NCI-H748 (cell line): Measurements from ENCODE around the gene DCBLD2.
"Not testable (repeated sequence)": the region's sequence is repeated elsewhere in the genome, so short reads cannot be mapped to it uniquely, and the experiment has no call there.

Source experiments
- DNase-seq: peaks from one replicate; lab custom pipeline; 2025; ENCODE audit not compliant: unreplicated experiment; lab: John Stamatoyannopoulos, UW

DCBLD2 gene

DNA sequence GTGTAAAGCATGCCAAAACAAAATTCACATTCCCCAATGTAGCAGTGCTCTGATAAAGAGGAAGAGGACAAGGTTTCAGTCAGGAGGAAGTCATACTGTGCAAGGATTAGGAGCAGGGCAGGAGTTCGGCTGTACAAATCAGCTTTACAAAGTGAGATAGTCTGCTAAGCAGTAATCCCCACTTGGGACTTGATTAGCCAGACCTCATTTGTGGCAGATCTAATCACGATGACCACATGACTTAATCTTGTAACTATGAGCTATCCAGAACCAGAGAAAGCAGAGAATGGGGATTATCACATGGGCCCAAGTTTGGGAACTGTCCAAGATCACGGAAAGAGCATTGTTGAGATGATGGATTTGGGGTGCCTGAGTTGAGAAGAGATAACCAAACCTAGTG is 7.8 kb downstream of the DCBLD2 start:
- DNase-seq = no peak

DNA sequence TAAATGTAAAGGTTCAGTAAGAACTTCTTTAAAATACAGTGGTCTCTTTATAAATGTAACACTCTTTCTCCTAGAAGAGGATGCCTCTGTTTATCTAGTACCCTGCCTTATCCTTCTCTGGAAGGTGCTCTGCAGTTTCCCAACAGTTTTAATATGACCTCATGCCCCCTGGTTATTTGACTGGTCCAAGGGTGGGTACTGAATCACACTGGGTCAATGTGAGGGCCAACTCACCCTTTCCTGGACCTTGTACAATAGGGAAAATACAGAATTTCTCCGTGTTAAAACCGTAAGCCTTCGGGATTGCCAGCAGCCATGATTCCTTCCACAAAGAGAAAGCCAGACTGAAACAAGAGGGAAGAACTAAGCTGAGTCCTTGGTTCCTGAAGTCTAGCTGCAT is 9.2 kb downstream of the DCBLD2 start:
- no peak for DNase-seq

- DNase-seq = no peak
Observed at GRCh38 chr3:98890965-98891910, 10.3 kb downstream of the DCBLD2 start.

DNA sequence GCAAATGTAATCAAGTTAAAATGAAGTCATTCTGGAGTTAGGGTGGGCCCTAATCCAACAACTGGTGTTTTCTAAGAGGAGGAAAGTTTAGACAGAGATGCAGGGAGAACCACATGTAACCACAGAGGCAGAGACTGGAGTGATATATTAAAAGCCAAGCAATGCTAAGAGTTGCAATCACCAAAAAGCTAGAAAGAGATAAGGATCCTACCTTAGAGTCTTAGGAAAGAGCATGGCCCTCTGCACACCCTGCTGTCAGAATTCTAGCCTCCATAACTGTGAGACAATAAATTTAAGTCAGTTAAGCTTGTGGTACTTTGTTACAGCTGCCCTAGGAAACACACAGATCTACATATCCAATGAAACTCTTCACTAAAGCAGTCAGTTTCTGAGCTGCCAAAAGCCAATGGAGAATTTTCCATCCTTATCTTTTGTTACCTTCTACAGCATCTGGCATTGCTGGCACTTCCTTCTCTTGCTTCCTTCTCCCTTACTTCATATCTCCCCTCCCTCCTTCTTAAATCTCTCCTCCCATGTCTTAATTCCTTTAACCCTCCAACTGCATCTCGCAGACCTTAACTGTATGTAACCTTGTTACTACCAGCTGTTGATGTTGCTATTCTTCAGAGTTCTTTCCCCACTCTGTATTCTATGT is 11.2 kb downstream of the DCBLD2 start:
- no peak for DNase-seq

- DNase-seq = no peak
Observed at GRCh38 chr3:98887684-98888083, 13.8 kb downstream of the DCBLD2 start.

DNA sequence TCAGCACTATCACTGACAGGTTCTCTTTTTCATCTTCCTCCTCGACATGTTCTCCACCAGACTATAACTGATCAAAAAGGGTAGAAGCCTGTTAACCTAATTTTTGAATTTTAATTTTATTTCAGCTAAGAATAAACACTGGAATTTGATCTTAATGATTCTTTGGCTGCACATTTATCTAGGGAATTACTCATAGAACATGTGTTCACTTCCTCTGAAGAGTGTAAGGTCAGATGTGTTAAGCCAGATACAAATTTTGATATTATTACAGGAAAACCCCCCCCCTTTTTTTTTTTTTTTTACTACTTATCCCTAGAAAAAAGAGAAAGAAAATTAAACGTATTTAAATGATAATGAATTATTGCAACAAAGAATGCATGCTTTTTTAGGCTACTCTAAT is 15.0 kb downstream of the DCBLD2 start:
- DNase-seq = no peak

DNA sequence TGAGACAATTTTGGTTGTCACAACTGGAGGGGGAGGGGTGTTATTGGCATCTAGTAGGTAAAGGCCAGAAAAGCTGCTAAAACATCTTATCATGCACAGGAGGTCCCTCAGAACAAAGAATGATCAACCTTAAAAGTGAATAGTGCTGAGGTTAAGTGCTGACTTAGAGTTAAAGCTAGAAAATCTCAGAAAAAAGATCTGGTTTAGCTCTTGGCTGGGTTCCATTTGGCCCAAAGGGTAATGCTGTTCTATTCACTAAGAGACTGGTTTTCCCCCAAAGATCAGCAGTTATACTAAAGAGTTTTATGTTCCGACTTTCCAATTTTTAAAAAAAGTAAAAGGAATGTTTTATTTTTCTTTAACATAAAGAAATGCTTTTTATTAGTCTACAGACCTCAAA is 15.6 kb downstream of the DCBLD2 start:
- DNase-seq = no peak

- DNase-seq = no peak
Observed at GRCh38 chr3:98884675-98885371, 16.7 kb downstream of the DCBLD2 start.

GRCh38 chr3:98882614-98883333 is 18.7 kb downstream of the DCBLD2 start:
- not testable (repeated sequence) for DNase-seq

DNA sequence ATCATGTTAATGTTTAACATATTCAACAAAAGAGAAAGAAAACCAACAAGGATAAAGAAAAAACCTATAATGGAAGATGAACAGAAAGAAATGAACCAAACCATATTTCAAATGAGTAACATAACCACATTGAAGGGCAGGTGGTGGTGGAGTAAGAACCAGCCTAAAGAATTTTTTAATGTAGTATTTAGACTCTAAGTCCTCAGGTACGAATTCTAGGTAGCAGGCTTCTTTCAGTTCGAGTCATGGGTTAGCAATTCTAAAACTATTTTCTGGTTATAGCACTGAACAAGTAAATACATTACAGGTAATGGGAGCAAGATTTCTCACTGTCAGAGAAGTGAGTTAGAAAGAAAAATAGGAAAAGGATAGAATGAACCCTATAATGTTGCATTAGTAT is 24.4 kb downstream of the DCBLD2 start:
- DNase-seq = no peak

DNA sequence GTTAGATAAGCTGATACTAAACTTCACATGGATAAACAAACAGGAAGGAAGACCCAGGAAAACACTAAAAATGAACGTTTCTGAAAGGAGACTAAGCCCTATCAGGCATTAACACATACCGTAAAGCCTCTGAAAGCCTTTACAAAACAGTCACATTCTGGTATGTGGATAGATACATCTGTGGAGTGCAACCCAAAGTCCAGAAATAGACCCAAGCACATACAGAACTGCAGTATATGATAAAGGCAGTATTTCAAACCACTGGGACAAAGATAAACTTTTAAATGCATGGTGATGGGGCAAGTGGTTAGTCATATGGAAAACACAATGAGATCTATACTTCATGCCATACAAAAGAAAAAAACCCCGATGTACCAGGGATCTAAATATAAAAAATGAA is 26.0 kb downstream of the DCBLD2 start:
- DNase-seq = no peak

DNA sequence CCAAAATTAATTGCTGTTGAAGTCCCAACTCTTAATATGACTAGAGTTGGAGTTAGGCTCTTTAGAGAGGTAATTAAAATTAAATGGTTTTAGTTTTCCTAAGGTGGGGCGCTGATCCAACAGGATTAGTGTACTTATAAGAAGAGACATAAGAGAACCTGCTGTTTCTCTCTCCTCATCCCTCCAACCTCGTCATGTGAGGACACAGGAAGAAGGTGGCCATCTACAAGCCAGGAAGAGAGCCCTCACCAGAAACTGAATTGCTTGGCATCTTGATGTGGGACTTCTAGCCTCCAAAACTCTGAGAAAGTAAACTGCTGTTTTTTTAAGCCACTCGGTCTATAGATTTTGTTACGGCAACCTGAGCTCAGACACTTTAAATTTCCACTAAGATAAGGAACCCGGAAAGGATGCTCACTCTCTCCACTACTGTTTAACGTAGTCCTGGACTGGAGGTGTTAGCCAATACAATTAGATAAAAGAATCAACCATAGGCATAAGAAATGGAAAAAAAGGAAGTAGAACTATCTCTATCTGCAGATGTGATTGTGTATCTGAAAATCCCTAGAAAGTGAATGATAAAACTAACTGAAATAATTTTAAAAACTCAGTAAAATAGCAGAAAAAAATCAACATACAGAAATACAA is 26.8 kb downstream of the DCBLD2 start:
- DNase-seq = no peak

- no peak for DNase-seq
Observed at GRCh38 chr3:98869391-98869790, 32.1 kb downstream of the DCBLD2 start.

DNA sequence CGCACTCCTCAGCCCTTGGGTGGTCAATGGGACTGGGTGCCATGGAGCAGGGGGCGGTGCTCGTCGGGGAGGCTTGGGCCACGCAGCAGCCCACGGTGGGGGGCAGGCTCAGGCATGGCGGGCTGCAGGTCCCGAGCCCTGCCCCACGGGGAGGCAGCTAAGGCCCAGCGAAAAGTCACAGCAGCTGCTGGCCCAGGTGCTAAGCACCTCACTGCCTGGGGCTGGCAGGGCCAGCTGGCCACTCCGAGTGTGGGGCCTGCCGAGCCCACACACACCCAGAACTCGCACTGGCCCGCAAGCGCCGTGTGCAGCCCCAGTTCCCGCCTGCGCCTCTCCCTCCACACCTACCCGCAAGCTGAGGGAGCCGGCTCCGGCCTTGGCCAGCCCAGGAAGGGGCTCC is 43.5 kb downstream of the DCBLD2 start:
- not testable (repeated sequence) for DNase-seq

GRCh38 chr3:98857258-98857657 is 44.2 kb downstream of the DCBLD2 start:
- DNase-seq = not testable (repeated sequence)

- DNase-seq = no peak
Observed at GRCh38 chr3:98856724-98857123, 44.8 kb downstream of the DCBLD2 start.

GRCh38 chr3:98855806-98856400 is 45.6 kb downstream of the DCBLD2 start:
- DNase-seq = no peak

- DNase-seq = no peak
Observed at GRCh38 chr3:98848108-98848507, 53.4 kb downstream of the DCBLD2 start.

DNA sequence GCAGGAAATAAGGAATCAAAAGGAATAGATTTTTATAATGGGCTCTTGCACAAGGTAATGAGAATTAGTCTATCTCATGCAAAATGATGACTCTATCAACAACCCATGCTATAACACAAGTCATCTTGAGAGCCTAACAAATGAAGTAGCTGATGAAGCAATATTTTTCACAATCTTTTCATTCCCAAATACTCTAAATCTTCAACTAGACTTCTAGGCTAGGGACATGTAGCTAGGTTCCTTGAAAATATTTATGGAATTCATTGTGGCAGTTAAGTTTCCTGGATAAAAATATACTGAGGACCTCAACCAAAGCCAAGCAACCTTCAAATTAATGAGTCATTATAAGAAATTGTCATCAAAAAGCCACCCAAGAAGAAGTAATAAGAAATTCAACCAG is 55.4 kb downstream of the DCBLD2 start:
- DNase-seq = no peak

DNA sequence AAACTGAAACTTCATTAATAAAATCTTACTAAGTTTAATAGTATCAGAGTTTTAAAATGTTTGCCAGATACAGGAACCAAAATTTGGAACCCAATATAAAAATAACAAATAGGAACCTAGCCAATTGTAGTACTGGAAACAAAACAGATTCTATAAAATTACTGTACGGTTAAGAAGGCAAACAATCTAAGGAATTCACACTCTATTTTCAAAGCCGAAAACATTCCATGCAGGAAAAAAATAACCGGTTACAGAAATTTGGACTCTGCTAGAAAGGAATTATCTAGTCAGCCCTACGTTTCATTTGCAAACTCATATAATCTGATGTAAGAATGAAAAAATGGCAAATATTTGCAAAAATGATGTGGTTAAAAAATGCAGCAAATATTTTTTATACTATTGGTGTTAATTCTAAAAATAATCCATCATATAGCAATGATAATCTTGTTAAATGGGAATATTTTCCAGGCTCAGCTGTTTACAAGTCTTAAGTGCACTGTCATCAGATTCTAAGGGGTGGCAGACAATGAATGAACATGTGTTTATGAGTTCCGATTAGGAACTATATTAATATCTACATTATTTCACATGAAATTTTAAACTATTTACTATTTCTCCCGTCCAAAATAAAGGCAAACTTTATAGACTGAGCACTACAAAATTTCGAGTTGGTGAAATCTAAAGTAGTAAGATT is 58.1 kb downstream of the DCBLD2 start:
- DNase-seq = no peak
